H1 (cell line): Measurements from ENCODE around the gene TEX10. TPM values are rescaled to one million over a fixed set of nuclear protein-coding genes. Genes with fewer than 3 reads are reported as not detected.

Experiments used
- EZH2 ChIP-seq: fragments of 200-600 bp; sonication (generic); IDR thresholded peaks from 2 replicates; pipeline ENCODE4 v1.7.1; 2012; ENCODE audit warnings: low read depth, mild to moderate bottlenecking, moderate library complexity, low read length, inconsistent platforms; ENCODE audit not compliant: severe bottlenecking
- polyA plus RNA-seq, 7 experiments: library from polyadenylated mRNA; depleted of rRNA in 3 of 7; stranded (reverse) in 5 of 7; unstranded in 2 of 7; fragments of >200 nt in 5 of 7; fragments of 200-250 nt in 2 of 7; gene quantifications; 1 replicate in 5 of 7; 2 replicates in 1 of 7; 4 replicates in 1 of 7; pipeline versions ENCODE4 v1.2.1 to v1.2.3, GENCODE V29; 2011 to 2013; ENCODE audit warnings: missing spikeins in 2 of 7, mixed read lengths in 2 of 7
- total RNA-seq: library from RNA; stranded (reverse); fragmentation: NEBNext Ultra II Directional; extraction: Animal tissue kit (Norgen Biotek cat#: 25700); gene quantifications from 2 replicates; pipeline ENCODE4 v1.2.1, GENCODE V29; 2021
- TF ChIP-seq, protein P1 (sequence below): IDR thresholded peaks from 2 replicates; pipeline ENCODE4 v1.6.1; 2012; ENCODE audit warnings: inconsistent platforms

TEX10 gene
- total and polyA plus RNA-seq, 2 of the 8 experiments (the other 6 are each of a cell fraction or from before 2014, with no cell fraction given) = 46.9 to 81.0 TPM

DNA sequence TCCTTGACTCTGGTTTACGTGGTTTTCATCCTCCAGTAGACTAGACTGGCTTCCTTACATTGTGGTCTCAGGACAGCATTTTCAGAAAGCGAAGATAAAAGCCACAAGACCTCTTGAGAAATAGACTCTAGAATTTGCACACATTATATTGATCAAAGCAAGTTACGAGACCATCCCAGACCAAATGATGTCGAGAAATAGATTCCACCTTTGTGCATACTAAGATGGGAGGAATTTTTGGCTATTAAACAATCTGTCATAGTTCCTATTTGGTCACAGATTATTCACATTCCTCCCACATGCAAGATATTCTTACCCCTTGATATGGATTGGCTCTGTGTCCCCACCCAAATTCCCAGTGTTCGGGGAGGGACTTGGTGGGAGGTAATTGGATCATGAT lies 65.6 kb downstream of the TEX10 start (continued):
- TF ChIP-seq EZH2 = no peak
- TF ChIP-seq, protein P1, sequence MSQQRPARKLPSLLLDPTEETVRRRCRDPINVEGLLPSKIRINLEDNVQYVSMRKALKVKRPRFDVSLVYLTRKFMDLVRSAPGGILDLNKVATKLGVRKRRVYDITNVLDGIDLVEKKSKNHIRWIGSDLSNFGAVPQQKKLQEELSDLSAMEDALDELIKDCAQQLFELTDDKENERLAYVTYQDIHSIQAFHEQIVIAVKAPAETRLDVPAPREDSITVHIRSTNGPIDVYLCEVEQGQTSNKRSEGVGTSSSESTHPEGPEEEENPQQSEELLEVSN = no peak
